ENCODE results near the gene FFAR4. TPM values are rescaled to one million over a fixed set of nuclear protein-coding genes. Genes with fewer than 3 reads are reported as not detected.

Gene FFAR4
- total and polyA plus RNA-seq, 2 of the 8 experiments (the other 6 are each of a cell fraction or from before 2014, with no cell fraction given): not detected

- peaks cover 0 to 4% (median under 1%) of the 10 kb centered on the region in 4 experiments; a peak in 3 of 7 replicates for H3K4me1 ChIP-seq (replicated peaks in 1 of 4; ENCODE audit: control insufficient read depth in 3 of 4, insufficient read depth in 4 of 4, low read length in 3 of 4)
- H3K23ac ChIP-seq (ENCODE audit: insufficient read length): no peak overlapping the region
- peak overlapping the region; percentile 70 to 80; a peak in 3 of 4 replicates for H3K4me2 ChIP-seq (ENCODE audit: insufficient read depth in 1 of 2, low read depth in 2 of 2, low read length in 2 of 2)
- no peaks in the 10 kb centered on the region for H4K20me1 ChIP-seq (replicated peaks in 1 of 2; ENCODE audit: control insufficient read depth in 1 of 2, insufficient read depth in 2 of 2, low read length in 2 of 2)
- H3K79me2 ChIP-seq (ENCODE audit: control insufficient read depth in 1 of 2, insufficient read depth in 2 of 2, low read length in 2 of 2): no peaks in the 10 kb centered on the region
- no peak overlapping the region for H4K5ac ChIP-seq (ENCODE audit: insufficient read length, low read depth, low read length)
- H3K4me3 ChIP-seq (ENCODE audit: extremely low read depth in 1 of 4, insufficient read depth in 2 of 4, low read depth in 3 of 4, low read length in 4 of 4): peak overlapping the region; percentile 35 to 60 (median 44); a peak in 5 of 8 replicates
- FAIRE-seq (no peak), DNase-seq (ENCODE audit: low read depth in 1 of 2, low spot score in 2 of 2) (no peak)
- H3K23me2 ChIP-seq (ENCODE audit: low read depth, low read length): peaks cover 7% of the 10 kb centered on the region; the same call in 1 of the 2 replicates
- no peak overlapping the region for H2BK20ac ChIP-seq (ENCODE audit: low read length)
- POLR2A ChIA-PET (ENCODE audit: partially characterized antibody): no interaction called here
- no peak overlapping the region for H2BK5ac ChIP-seq (ENCODE audit: low read depth, low read length)
- no peak overlapping the region for H2AK5ac ChIP-seq (ENCODE audit: low read depth, low read length)
- H4K91ac ChIP-seq (replicated peaks; ENCODE audit: insufficient read length, low read length): no peak overlapping the region
- H2AFZ ChIP-seq (ENCODE audit: low read length): no peak overlapping the region
- 15% methylated on average over 7 of the region's 7 CpGs; no CpG with 5 or more reads in 1 of the 2 experiments for WGBS, 2 experiments (ENCODE audit: extremely low coverage in 1 of 2, insufficient coverage in 1 of 2, insufficient read length in 1 of 2, insufficient replicate concordance in 2 of 2, low coverage in 1 of 2, low lambda C conversion rate in 2 of 2, missing lambda C conversion rate in 1 of 2)
- no peaks in the 10 kb centered on the region; the same call in 1 of the 2 replicates for H3K79me1 ChIP-seq (ENCODE audit: low read depth, low read length)
- H3K27me3 ChIP-seq (replicated peaks in 1 of 4; ENCODE audit: control insufficient read depth in 3 of 4, extremely low read depth in 1 of 4, insufficient read depth in 3 of 4, low read length in 3 of 4): peaks cover 27 to 45% (median 35%) of the 10 kb centered on the region in 4 experiments
- no peaks in the 10 kb centered on the region for H3K36me3 ChIP-seq (ENCODE audit: control insufficient read depth in 2 of 4, insufficient read depth in 4 of 4, low read length in 3 of 4)
- H4K8ac ChIP-seq (ENCODE audit: extremely low read depth, insufficient read depth, low read length): no peak overlapping the region
- no peak overlapping the region for H3K27ac ChIP-seq (ENCODE audit: low read depth, low read length)
- H3K56ac ChIP-seq (replicated peaks; ENCODE audit: insufficient read length, low read depth, low read length): no peak overlapping the region
- no peak overlapping the region for H2BK12ac ChIP-seq (ENCODE audit: low read depth, low read length)
- no peaks in the 10 kb centered on the region for H3K9me3 ChIP-seq (ENCODE audit: insufficient read depth in 2 of 2, low read depth in 1 of 2, low read length in 1 of 2)
- CTCF ChIA-PET (ENCODE audit: partially characterized antibody): no interaction called here
- H3K18ac ChIP-seq (ENCODE audit: extremely low read depth, low read length): no peak overlapping the region
- H2BK15ac ChIP-seq (ENCODE audit: low read length): no peak overlapping the region
- H3K14ac ChIP-seq (ENCODE audit: insufficient read length): no peak overlapping the region
- TF ChIP-seq SUZ12 (IDR thresholded peaks at IDR 0.05; ENCODE audit: low read length) (0 out of 2 replicates have a peak, but pooled peaks have one; percentile 11), RFX5 (IDR thresholded peaks at IDR 0.05; ENCODE audit: borderline replicate concordance, low read depth, low read length) (no peak)
- H2BK120ac ChIP-seq (replicated peaks; ENCODE audit: low read depth, low read length): no peak overlapping the region
- H3K4ac ChIP-seq (replicated peaks; ENCODE audit: insufficient read length, low read depth, low read length): no peak overlapping the region
- H3K9ac ChIP-seq (replicated peaks in 1 of 4; ENCODE audit: extremely low read depth in 1 of 4, low read depth in 3 of 4, low read length in 3 of 4): no peak overlapping the region
Measured at GRCh38 chr10:93601774-93602162, 35.3 kb downstream of the FFAR4 start.

All from H1 (cell line).